Endodermal cell (in vitro differentiated cells): ENCODE data around the gene ZNF576. TPM values are rescaled to one million over a fixed set of nuclear protein-coding genes. Genes with fewer than 3 reads are reported as not detected.

Experiments used
- DNase-seq: peaks from one replicate; pipeline ENCODE4 v3.0.0-alpha.2; 2017
- H3K27ac ChIP-seq: 2 replicates; pipeline ENCODE4 v1.5.1; 2013; ENCODE audit warnings: mild to moderate bottlenecking, low read depth, low read length, moderate library complexity
- H3K27me3 ChIP-seq: 2 replicates; pipeline ENCODE4 v1.6.1; 2013; ENCODE audit warnings: mild to moderate bottlenecking, low read length, moderate library complexity; ENCODE audit not compliant: insufficient read depth, control insufficient read depth, poor library complexity, severe bottlenecking
- H3K36me3 ChIP-seq: 2 replicates; pipeline ENCODE4 v1.7.0; 2013; ENCODE audit warnings: mild to moderate bottlenecking, low read length, moderate library complexity; ENCODE audit not compliant: control insufficient read depth, insufficient read depth
- H3K4me1 ChIP-seq: one replicate; pipeline ENCODE4 v1.7.0; 2013; ENCODE audit warnings: low read length; ENCODE audit not compliant: control insufficient read depth, insufficient read depth
- H3K4me3 ChIP-seq: 2 replicates; pipeline ENCODE4 v1.5.1; 2013; ENCODE audit warnings: mild to moderate bottlenecking, low read length, moderate library complexity
- H3K9ac ChIP-seq: 2 replicates; pipeline ENCODE4 v1.6.1; 2013; ENCODE audit warnings: mild to moderate bottlenecking, low read length, moderate library complexity; ENCODE audit not compliant: poor library complexity, severe bottlenecking; ENCODE audit errors: extremely low read depth
- H3K9me3 ChIP-seq: 2 replicates; pipeline ENCODE4 v1.6.1; 2013; ENCODE audit warnings: mild to moderate bottlenecking, low read length, moderate library complexity; ENCODE audit not compliant: control insufficient read depth
- H3K27ac Mint-ChIP-seq: 2 replicates; pipeline ENCODE4 v1.8.0; 2020; ENCODE audit warnings: mixed read lengths
- H3K27me3 Mint-ChIP-seq: 2 replicates; pipeline ENCODE4 v1.8.0; 2021; ENCODE audit warnings: mild to moderate bottlenecking, mixed read lengths; ENCODE audit not compliant: insufficient read depth
- H3K36me3 Mint-ChIP-seq: 2 replicates; pipeline ENCODE4 v1.8.0; 2020; ENCODE audit warnings: low read depth, mixed read lengths
- H3K4me1 Mint-ChIP-seq: 2 replicates; pipeline ENCODE4 v1.8.0; 2020; ENCODE audit warnings: mixed read lengths
- H3K4me3 Mint-ChIP-seq: 2 replicates; pipeline ENCODE4 v1.8.0; 2020; ENCODE audit warnings: mild to moderate bottlenecking, moderate library complexity, mixed read lengths
- H3K9me3 Mint-ChIP-seq: 2 replicates; pipeline ENCODE4 v1.8.0; 2020; ENCODE audit warnings: mild to moderate bottlenecking, mixed read lengths
- CTCF ChIP-seq: fragments of 200-600 bp; sonication (generic); conservative IDR thresholded peaks from 2 replicates; pipeline ENCODE4 v1.5.0; 2021; ENCODE audit warnings: antibody characterized with exemption, mild to moderate bottlenecking
- WGBS, 2 experiments: methylation state at CpG; one replicate each; pipeline versions ENCODE4 v1.1.5 to v1.1.7; 2013; ENCODE audit warnings: missing lambda C conversion rate in 2 of 2, mixed read lengths in 1 of 2; ENCODE audit not compliant: insufficient coverage in 1 of 2, insufficient read length in 1 of 2; 5-methylcytosine and 5-hydroxymethylcytosine counted together
- total RNA-seq, 2 donors: library from RNA; stranded (reverse); fragmentation: NEBNext Ultra II Directional in 1 of 2; extraction: Animal tissue kit (Norgen Biotek cat#: 25700) in 1 of 2; gene quantifications; 2 replicates in 1 of 2; 3 replicates in 1 of 2; pipeline ENCODE4 v1.2.1, GENCODE V29; 2021

ZNF576 gene
- total RNA-seq, 2 donors from 2014 or later: 11.9 to 12.1 TPM

- Histone ChIP-seq H3K9me3 (no peaks in the 10 kb centered on the region), H3K9ac (peak overlapping the region; percentile 88), H3K4me1 (peaks cover 5% of the 10 kb centered on the region), H3K4me3 (peak overlapping the region; percentile 92), H3K36me3 (peaks cover 55% of the 10 kb centered on the region), H3K27ac (peak overlapping the region; percentile 100), H3K27me3 (no peaks in the 10 kb centered on the region)
- 33 to 49% methylated on average over 4 to 7 of the region's 7 CpGs for WGBS, 2 experiments
- Mint-ChIP-seq H3K4me1 (peaks cover 25% of the 10 kb centered on the region), H3K36me3 (peaks cover 35% of the 10 kb centered on the region), H3K9me3 (no peaks in the 10 kb centered on the region), H3K27ac (peak overlapping the region; percentile 99), H3K27me3 (no peaks in the 10 kb centered on the region), H3K4me3 (peak overlapping the region; percentile 89)
- DNase-seq: no peak
- TF ChIP-seq CTCF: no peak
These were observed 557 bp downstream of the ZNF576 start for GRCh38 chr19:43596842-43597461.

- Mint-ChIP-seq H3K9me3 (no peaks in the 10 kb centered on the region), H3K4me1 (peaks cover 25% of the 10 kb centered on the region)
- peak overlapping the region; percentile 92 for H3K4me3 ChIP-seq
These were observed 1.5 kb downstream of the ZNF576 start for GRCh38 chr19:43597876-43598275.

GRCh38 chr19:43598445-43599240 lies 2.2 kb downstream of the ZNF576 start:
- Histone ChIP-seq H3K27me3 (no peaks in the 10 kb centered on the region), H3K36me3 (peaks cover 51% of the 10 kb centered on the region), H3K9me3 (no peaks in the 10 kb centered on the region), H3K9ac (no peak overlapping the region), H3K4me1 (peaks cover 10% of the 10 kb centered on the region), H3K27ac (no peak overlapping the region), H3K4me3 (no peak overlapping the region)
- TF ChIP-seq CTCF: no peak
- DNase-seq: no peak
- no peaks in the 10 kb centered on the region for H3K9me3 Mint-ChIP-seq
- H3K27me3 Mint-ChIP-seq: no peaks in the 10 kb centered on the region
- no peak overlapping the region for H3K4me3 Mint-ChIP-seq
- H3K36me3 Mint-ChIP-seq: peaks cover 26% of the 10 kb centered on the region
- H3K27ac Mint-ChIP-seq: no peak overlapping the region
- H3K4me1 Mint-ChIP-seq: peaks cover 21% of the 10 kb centered on the region
- WGBS, 2 experiments: 97% methylated on average over 15 to 19 of the region's 19 CpGs

More at GRCh38 chr19:43597876-43598275, 1.5 kb downstream of the ZNF576 start:
- Mint-ChIP-seq H3K27ac (peak overlapping the region; percentile 99), H3K36me3 (peaks cover 31% of the 10 kb centered on the region), H3K27me3 (no peaks in the 10 kb centered on the region), H3K4me3 (peak overlapping the region; percentile 89)
- DNase-seq: no peak
- Histone ChIP-seq H3K36me3 (peaks cover 57% of the 10 kb centered on the region), H3K4me1 (peaks cover 10% of the 10 kb centered on the region), H3K9me3 (no peaks in the 10 kb centered on the region), H3K27me3 (no peaks in the 10 kb centered on the region), H3K27ac (no peak overlapping the region), H3K9ac (peak overlapping the region; percentile 88)
- no peak for TF ChIP-seq CTCF
- 91 to 93% methylated on average over 5 of the region's 5 CpGs for WGBS, 2 experiments
